H1 (cell line): ENCODE data around the gene THEM5. TPM values are rescaled to one million over a fixed set of nuclear protein-coding genes. Genes with fewer than 3 reads are reported as not detected.

Source experiments
- CBX8 ChIP-seq: fragments of 300-800, 300-1000 bp; sonication (generic); IDR thresholded peaks from 2 replicates; pipeline ENCODE4 v1.7.1; 2016; ENCODE audit warnings: low read depth, low read length, borderline replicate concordance
- TEAD4 ChIP-seq: IDR thresholded peaks from 2 replicates; pipeline ENCODE4 v1.6.1; 2012; ENCODE audit warnings: low read depth, low read length, inconsistent platforms, mixed read lengths
- USF2 ChIP-seq: IDR thresholded peaks from 2 replicates; pipeline ENCODE4 v1.6.1; 2011; ENCODE audit warnings: low read length, improper control_type of control experiment
- polyA plus RNA-seq, 7 experiments: library from polyadenylated mRNA; depleted of rRNA in 3 of 7; stranded (reverse) in 5 of 7; unstranded in 2 of 7; fragments of >200 nt in 5 of 7; fragments of 200-250 nt in 2 of 7; gene quantifications; 1 replicate in 5 of 7; 2 replicates in 1 of 7; 4 replicates in 1 of 7; pipeline versions ENCODE4 v1.2.1 to v1.2.3, GENCODE V29; 2011 to 2013; ENCODE audit warnings: missing spikeins in 2 of 7, mixed read lengths in 2 of 7
- total RNA-seq: library from RNA; stranded (reverse); fragmentation: NEBNext Ultra II Directional; extraction: Animal tissue kit (Norgen Biotek cat#: 25700); gene quantifications from 2 replicates; pipeline ENCODE4 v1.2.1, GENCODE V29; 2021

The THEM5 gene
- total and polyA plus RNA-seq, 2 of the 8 experiments (the other 6 are each of a cell fraction or from before 2014, with no cell fraction given): not detected

GRCh38 chr1:151823175-151823574, 30.3 kb downstream of the THEM5 start (continued):
- TF ChIP-seq TEAD4: no peak
- TF ChIP-seq USF2: no peak
- no peak for TF ChIP-seq CBX8
